Activated CD8-positive, alpha-beta memory T cell treated with anti-CD3 and anti-CD28 coated beads, Interleukin-2, amount 50 U/mL, for 24 hours (primary cell): ENCODE data around the gene NSD2.
A peak's percentile ranks its signal among the peaks of the same experiment; 100 is the strongest.

ENCODE experiments used
- DNase-seq: peaks from one replicate; pipeline ENCODE4 v3.0.0-alpha.2; 2020; ENCODE audit errors: extremely low read depth

Gene NSD2

DNA sequence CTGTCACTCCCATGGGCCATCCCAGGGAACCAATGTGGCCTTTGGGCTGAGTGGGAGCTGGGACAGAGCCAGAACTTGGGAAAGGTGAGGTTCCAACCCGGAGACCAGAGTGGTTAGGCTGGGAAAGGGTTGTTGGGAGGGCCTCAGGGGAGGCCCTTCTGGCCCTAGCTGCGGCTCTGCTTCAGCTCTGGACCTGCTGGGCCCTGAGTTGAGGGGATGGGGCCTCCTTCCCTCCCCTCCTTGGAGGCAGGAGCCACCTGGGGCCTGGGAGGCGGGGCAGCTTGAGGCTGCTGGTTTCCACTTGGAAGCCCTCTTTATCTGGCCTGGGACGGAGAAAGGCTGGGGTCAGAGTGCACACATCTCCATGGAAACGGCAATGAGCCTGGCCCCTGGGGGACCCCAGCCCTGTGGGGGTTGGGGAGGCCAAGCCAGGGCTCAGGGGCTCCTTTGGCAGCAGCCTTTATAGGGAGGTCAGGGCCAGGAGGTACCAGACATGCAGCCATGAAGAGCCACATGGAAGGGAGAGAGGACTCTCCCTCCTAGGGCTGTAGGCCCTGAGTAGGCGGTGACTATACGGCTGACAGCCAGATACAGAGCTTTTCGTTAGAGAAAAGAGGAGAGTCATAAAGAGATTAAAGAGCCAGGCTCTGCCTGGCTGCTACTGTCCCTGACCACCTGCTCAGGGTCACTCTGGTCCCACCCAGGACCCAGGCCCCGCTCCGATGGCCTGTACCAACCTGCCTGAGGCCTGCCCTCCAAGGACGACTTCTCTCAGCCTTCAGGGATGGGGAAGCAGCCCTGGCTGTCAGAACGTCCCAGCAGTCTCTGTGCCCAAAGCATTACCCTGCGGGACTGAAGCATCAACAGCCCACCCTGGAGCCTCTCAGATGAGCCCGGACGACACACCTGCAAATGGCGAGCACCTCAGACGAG, 6.9 kb upstream of the NSD2 start:
- DNase-seq: no peak

DNA sequence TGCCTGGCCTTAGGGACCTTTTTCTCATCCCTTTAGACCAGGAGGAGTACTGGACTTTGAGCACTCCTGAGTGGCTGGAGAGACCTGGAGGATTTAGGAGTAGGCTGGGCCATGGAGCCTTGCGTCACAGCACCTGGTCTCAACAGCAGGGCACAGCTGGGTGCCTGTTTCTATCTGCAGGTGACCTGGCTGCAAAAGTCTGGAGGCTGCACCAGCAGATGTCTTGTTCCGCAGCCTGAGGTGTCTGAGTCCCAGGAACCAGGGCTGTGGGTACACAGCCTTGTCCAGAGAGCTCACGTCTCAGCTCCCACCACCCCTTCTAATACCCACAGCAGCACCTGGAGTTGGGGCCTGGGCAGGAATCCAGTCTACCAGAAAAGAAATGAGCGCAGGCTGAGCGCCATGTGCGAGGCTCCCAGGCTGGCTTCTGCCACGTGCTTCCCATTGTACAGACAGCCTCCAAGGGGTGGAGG, 5.0 kb upstream of the NSD2 start:
- DNase-seq: no peak

DNA sequence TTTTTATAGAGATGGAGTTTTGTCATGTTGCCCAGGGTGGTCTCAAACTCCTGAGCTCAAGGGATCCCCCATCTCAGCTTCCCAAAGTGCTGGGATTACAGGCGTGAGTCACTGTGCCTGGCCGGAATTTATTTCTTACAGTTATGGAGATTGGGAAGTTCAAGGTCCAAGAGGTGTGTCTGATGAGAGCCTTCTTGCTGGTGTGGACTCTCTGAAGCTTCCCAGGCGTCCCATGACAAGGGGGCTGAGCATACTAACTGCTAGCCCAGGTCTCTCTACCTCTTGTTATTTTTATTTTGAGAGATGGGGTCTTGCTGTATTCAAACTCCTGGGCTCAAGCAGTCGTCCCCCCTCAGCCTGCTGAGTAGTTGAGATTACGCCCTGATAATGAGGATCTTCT, 2.9 kb upstream of the NSD2 start:
- DNase-seq: no peak

DNA sequence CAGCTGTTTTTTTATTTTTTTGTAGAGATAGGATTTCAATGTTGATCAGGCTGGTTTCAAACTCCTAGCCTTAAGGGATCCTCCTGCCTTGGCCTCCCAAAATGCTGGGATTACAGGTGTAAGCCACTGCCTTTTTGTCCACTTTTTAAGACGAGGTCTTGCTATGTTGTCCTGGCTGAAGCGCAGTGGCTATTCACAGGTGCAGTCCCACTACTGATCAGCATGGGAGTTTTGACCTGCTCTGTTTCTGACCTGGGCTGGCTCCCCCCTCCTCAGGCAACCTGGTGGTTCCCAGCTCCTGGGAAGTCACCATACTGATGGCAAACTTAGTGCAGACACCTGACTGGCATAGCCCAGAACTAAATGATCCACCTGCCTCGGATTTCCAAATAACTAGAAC, 2.3 kb upstream of the NSD2 start:
- no peak for DNase-seq

DNA sequence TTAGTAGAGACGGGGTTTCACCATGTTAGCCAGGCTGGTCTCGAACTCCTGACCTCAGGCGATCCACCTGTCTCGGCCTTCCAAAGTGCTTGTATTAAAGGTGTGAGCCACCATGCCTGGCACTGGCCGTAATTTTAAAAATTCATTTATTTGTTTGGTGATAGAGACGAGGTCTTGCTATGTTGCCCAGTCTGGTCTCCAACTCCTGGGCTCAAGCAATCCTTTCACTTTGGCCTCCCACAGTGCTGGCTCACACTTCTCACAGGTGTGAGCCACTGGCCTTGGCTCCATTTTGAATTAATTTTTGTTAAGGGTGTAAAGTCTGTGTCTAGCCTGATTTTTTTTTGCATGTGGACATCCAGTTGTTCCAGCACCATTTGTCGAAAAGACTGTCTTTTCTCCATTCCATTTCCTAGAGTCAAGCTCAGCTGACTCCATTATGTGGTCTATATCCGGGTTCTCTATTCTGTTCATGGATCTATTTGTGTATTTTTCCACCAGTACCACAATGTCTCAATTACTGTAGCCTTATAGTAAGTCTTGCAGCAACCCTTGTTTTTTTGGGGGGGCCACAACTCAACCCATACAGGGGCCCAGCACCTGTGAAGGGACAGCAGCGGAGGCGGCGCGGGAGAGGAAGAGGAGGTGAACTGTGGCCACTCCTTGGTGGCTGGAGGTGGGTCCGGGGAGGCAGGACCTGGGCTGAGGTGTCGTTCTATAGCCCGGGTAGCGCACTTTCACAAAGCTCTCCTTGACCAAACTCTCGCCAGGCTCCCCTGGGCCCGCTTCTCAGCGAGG, 1.5 kb upstream of the NSD2 start:
- no peak for DNase-seq

DNA sequence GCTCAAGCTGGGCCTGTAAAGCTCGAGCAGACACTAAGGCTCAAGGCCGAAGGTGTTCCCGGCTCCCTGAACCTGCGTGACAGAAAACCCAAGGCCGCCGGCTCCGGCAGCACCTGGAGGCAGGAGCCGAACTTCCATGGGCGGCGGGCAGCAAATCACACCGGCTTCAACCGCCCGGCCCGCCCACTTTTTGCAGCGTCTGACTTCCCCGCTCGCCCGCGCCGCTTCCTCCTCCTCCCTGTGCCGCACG, 940 bp upstream of the NSD2 start:
- DNase-seq: peak; percentile 62

DNA sequence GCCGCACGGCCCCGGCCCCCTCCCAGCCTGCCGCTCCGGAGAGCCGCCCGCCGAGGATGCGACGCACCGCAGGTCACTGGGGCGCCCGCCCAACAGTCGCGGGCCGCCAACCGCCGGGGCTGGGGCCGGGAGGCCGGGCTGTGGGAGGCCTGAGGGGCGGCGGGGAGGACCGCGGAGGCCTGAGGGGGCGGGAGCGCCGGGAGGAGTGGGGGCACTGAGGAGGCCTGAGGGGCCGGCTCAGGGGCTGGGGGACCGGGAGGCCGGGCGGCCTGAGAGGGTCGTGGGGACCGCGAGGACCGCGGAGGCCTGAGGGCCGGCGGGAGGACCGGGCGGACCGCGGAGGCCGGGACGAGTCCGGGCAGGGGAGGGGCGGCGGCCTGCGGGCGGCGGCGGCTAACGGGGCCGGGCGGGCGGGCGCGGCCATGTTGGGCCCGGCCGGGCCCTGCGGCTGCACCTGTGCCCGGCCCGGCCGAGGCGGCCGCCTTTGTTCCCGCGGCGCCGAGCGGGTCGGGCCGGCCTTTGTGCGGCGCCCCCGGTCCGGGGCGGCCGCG, 353 bp downstream of the NSD2 start:
- DNase-seq: no peak

DNA sequence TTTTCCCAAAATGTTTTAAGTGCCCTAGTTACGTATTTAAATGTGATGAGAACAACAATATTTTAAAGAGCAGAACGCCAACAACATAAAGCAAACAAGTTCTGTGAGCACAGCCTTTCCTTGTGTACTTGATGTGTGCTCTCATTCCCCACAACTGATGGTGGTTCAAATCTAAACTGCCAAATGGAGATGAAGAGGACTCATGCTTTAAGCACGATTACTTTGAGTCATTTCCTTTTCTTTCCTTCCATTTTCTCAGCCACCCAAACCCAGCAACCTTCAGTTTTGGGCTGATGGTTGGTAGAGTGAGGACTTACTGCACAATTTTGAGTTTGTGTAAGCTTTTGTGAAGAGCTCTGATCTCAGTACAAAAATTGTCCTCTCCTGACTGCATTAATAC, 1.7 kb downstream of the NSD2 start:
- DNase-seq: no peak

DNA sequence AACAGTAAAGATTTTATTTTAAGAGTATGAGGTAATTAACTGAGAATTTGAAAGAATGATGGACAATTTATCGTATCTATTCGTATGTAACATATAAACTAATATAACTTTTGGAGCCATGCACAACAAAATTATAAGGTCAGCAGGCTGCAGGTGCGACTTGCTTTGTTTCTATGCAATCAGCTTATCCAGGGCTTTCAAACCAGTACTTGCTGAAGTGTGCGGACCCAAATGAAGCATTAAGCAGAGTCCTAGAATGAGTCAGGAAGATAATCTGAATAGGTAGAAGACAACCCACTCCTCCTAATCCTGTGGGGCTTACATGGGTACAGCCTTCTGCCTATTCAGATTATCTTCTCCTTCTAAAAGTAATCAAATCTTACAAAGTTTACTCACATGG, 2.1 kb downstream of the NSD2 start:
- no peak for DNase-seq

DNA sequence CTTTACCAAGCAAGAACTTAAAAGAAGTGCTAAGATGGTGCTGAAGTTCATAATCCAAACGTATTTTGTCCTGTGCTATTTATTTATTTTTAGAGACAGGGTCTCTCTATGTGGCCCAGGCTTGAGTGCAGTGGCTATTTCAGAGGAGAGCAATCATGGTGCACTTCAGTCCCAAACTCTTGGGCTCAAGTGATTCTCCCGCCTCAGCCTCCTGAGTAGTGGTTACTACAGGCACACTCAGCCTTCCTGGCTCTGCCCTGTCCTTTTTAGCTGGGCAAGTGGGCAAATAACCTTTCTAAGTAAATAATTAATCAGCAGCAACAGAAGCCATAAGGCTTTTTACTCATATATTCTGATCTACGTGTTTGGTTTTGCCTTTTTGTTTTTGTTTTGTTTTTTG, 2.6 kb downstream of the NSD2 start:
- no peak for DNase-seq

DNA sequence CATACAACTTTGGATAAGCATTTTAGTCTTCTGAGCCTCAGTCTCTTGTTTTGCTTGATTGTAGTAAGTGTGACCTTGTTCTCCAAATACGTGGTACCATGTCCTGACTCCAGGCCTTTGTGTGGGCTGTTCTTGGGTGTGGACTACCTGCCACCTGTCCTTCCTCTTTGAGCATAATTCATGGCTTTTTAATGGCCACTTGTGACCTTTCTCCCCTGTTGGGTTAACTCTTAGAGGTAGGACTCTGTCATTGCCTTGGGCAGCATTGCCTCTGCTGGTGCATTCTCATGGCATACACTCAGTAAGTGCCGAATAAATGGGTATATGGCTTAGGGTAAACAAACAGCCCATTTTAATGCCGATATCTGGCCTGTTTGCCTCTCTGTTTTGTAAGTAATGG, 3.0 kb downstream of the NSD2 start:
- no peak for DNase-seq

DNA sequence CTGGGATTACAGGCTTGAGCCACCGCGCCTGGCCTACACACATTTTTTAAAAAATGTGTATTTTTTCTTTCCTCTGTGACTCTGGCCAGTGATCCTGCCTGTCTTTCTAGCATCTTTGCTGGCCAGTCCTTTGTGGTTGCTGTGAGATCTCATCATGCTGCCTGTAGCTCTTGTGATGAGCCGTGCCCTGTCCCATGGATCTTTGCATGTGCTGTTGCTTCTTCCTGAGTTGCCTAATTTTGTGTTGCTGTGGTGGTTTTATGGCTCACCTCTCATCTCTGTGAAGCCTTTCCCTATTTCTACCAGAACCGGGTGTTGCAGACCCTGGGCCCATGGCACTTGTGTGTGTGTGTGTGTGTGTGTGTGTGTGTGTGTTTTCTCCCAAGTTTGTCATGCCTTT, 8.3 kb downstream of the NSD2 start:
- DNase-seq: no peak

DNA sequence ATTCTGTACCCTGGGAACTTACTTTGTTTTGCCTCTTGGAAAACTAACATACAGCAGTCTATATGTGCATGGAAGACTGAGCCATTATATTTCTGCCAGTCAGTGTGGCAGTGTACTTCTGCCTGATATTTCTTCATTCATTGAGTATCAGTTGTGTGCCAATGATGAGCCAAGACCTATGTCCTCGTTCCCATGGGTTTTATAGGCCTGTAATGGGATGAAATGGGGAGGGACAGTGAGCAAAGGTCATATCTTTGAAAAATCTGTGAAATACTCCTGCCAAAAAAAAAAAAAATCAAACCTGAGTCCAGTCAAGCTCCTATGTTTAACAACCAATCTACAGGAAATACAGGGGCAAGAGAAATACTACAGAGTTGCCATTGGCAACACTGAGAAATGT, 9.1 kb downstream of the NSD2 start:
- DNase-seq: no peak

DNA sequence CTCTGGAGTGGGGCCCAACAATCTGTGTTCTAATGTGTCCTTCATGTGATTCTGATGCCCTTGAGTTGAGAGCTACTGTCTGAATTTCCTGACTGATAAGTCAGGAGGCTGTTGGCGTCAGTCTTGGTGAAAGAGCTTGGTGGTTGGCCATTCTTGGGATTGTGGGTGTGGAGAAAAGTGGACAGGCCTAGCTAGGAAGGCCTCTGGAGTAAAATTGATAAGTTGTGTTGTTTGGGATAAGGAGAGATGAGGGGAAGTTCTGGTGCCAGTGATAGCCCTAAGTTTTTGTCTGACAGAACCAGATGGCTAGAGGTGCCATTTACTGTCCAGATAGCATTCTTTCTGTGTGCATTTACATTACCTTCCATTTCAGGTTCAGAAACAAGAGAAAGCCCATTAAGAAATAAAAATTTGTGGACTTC, 11.7 kb downstream of the NSD2 start:
- no peak for DNase-seq

DNA sequence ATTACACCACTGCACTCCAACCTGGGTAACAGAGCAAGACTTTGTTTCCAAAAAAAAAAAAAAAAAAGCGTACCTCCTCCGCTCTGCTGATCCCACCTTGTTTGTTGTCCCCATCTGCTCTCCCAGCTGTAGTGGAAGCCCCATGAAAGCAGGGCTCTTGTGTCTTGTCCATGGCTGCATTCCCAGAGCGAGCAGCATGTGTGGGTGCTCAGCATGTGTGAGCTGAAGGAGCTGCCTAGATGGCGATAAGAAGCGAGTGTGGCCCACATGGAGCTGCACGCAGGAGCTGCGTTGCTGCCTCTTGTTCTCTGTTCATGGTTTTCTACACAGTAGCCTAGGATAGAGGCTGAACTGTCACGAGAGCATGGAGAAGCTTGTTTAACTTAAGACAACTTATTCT, 12.4 kb downstream of the NSD2 start:
- no peak for DNase-seq

DNA sequence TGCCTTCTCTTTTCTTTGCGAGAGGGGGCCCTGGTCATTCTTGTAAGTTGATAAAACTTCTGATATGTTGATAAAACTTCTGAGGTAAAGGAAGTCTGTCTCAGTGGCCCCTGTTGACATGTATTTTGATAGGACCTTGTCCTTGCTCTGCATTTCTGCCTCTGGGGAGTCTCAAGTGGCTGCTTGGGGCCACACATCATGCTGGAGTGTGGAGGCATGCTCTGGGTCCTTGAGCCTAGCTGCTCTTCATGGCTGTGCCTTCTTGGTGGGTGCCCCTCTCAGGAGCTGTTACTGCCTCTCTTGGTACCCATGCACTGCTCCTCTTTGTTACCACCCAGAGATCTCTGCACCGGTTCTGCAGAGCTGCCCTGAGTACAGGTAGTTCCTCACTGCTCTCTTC, 14.2 kb downstream of the NSD2 start:
- no peak for DNase-seq

DNA sequence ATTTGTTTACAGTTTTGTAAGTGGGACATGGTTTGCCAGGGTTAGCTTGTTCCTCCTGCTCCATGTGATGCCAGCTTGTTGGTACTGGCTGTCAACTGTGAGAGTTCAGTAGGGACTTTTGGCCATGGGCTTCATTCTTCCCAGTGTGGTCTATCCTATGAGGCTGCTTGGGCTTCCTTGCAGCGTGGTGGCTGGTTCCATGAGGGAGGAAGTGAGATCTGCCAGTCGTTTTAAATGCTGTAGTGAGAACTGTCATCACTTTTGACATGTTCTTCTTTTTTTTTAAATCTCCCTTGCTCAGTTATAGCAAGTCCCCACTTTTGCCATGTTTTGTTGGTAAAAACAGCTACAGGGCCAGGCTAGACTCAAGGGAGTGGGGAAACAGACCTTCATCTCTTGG, 15.9 kb downstream of the NSD2 start:
- DNase-seq: no peak

DNA sequence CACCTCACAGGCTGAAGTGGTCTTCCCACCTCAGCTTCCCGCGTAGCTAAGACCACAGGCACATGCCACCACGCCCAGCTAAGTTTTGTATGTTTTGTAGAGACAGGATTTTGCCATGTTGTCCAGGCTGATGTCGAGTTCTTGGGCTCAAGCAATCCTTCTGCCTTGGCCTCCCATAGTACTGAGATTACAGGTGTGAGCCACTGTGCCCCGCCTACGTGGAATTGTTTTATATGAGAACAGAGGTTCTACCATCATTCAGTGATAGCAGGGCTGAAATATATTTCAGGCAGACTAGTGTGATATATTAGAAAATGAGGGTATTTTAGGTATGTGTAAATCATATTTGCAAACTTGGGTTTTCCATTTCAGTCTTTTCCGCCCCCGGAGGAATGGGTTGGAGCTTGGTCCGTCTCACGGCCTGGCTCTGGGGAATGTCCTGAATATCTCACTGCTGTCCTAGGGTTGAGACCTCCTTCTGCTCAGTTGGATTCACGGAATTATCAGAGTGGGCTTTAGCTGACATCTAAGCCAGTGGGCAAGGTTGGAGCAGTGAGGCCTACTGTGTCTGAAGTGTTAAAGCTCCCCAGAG, 19.9 kb downstream of the NSD2 start:
- no peak for DNase-seq

DNA sequence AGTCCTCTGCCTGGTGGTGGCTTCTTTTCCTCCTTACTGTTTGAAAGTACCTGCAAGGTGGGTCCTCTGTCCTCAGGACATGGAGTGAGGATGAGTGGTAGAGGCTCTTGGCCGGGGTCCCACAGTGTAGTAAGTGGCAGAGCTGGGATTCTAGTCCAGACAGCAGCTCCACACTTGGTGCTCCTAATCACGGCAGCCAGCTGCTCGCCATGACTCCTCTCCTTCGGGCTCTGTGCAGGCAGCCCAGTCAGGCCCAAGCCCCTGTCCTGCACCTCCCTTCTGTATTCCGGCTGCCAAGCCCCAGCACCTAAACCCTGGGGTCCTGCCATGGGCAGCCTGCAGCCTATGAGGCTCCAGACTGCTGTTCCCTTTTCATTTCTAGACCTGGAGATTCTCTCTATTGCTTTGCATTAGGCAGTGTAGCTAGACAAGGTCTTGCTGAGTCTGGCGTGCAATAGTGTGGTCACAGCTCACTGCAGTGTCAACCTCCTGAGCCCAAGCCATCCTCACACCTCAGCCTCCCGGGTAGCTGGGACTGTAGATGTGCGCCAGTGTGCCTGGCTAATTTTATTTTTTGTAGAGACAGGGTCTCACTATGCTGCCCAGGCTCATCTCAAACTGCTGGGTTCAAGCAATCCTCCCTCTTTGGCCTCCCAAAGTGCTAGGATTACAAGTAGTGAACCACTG, 24.9 kb downstream of the NSD2 start:
- no peak for DNase-seq

DNA sequence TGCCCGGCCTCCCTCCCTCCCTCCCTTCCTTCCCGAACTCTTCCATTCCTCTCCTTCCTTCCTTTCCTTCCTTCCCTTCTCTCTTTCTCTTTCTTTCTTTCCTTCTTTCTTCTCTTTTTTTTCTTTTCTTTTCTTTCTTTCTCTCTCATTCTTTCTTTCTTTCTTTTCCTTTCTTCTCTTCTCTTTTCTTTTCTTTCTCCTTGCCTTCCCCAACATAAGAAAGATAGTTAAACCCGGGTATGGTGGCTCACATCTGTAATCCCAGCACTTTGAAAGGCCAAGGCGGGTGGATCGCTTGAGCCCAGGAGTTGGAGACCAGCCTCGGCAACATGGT, 25.4 kb downstream of the NSD2 start:
- DNase-seq: no peak

DNA sequence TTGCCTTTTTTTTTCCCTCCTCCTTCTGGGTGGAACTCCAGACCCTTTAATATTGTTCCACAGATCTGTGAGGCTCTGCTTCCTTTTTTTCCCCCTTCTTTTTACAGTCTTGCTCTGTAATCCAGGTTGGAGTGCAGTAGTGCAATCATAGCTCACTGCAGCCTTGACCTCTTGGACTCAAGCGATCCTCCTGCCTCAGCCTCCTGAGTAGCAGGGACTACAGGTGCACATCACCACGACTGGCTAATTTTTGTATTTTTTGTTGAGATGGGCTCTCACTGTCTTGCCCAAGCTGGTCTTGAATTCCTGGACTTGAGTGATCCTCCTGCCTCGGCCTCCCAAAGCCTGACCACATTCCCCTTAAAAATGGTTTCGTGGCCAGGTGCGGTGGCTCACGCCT, 26.8 kb downstream of the NSD2 start:
- no peak for DNase-seq

DNA sequence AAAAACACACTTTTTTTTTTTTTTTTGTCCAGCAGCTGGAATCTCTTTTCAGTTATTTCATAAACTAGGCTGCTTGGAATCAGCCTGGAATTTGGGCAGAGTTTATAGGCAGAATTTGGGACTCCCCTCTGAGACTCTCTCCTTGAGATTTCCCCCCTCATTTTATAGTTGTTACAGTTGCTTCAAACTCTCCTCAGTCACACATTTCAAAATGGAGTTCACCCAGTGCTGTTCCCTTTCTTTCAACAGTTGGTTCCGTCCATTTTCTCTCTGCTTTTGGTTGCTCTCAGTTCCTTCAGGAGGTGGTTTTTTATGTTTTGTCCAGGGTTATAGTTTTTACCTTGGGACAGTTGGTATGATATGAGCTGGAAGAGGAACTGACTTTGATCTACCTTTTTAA, 27.5 kb downstream of the NSD2 start:
- DNase-seq: no peak
